GM12892 (cell line): ENCODE results near the gene JAKMIP1.

Experiments used
- POLR2A ChIP-seq: IDR thresholded peaks from 2 replicates; pipeline ENCODE4 v1.6.1; 2011; ENCODE audit warnings: low read depth, low read length, control low read depth
- POLR2AphosphoS5 ChIP-seq: IDR thresholded peaks from 2 replicates; pipeline ENCODE4 v1.6.1; 2011; ENCODE audit warnings: low read depth, low read length, control low read depth
- TAF1 ChIP-seq: IDR thresholded peaks from 2 replicates; pipeline ENCODE4 v1.6.1; 2011; ENCODE audit warnings: low read depth, mild to moderate bottlenecking, control low read depth, low read length, borderline replicate concordance

DNA sequence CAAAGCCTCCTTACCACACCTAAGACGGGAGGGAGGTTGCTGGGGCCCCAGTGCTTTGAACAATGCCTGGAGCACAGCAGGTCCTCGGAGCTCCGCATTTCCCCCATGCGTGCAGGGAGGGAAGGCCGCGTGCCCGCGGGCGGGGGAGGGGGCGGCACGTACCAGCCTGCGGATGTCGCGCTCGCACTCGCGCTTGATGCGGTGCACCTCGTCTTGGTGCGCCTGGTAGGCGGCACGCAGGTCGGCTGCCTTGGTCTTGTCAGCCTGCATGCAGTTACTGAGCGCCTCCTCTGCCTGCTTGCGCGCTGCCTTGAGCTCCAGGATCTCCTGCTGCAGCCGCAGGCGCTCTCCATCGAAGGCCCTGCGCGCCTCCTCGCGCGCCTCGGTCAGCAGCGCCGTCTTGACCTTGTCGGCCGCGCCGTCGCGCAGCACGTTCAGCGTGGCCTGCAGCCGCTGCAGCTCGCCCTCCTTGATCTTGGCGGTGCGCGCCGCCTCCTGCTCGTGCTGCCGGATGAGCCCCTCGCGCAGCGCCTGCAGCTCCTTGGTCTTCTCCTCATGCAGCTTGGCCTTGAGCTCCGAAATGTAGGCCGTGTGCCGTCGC, 94.9 kb downstream of the JAKMIP1 start:
- no peak for TF ChIP-seq POLR2A
- no peak for TF ChIP-seq TAF1
- TF ChIP-seq POLR2AphosphoS5 = no peak
